Sigmoid colon (tissue), 4 donors: Measurements from ENCODE around the gene TMC8.

Experiments
- CTCF ChIP-seq, 4 experiments: fragments of 450-650 bp in 3 of 4; fragments of 200-600 bp in 1 of 4; IDR thresholded peaks; one replicate each; pipeline ENCODE4 v1.5.1; 2016 to 2019; ENCODE audit warnings: antibody characterized with exemption in 4 of 4, mild to moderate bottlenecking in 3 of 4, moderate library complexity in 2 of 4
- EP300 ChIP-seq, 4 donors: sonication (generic); formaldehyde crosslinking; IDR thresholded peaks; one replicate each; pipeline ENCODE4 v1.6.1; 2017; ENCODE audit warnings: antibody characterized with exemption in 4 of 4

- TF ChIP-seq CTCF (IDR thresholded peaks at IDR 0.05) (no peak), EP300 (IDR thresholded peaks at IDR 0.05) (no peak)
Measured at GRCh38 chr17:78172249-78173051, 41.9 kb downstream of the TMC8 start.
